ENCODE data around the gene PRRT1. TPM values are rescaled to one million over a fixed set of nuclear protein-coding genes. Genes with fewer than 3 reads are reported as not detected.

Gene PRRT1
- total RNA-seq, 1 donor from 2014 or later, result 0.51 TPM

GRCh38 chr6:32132110-32132509, 19.6 kb downstream of the PRRT1 start:
- intact Hi-C loops (cut with DNase I), result no loop called here
- ATAC-seq (ENCODE audit: poor library complexity), result no peak
- DNase-seq, result no peak

GRCh38 chr6:32131439-32131948, 20.2 kb downstream of the PRRT1 start:
- ATAC-seq (ENCODE audit: poor library complexity) (no peak), DNase-seq (no peak)
- intact Hi-C loops (cut with DNase I), result no loop called here

- peak; percentile 71 for ATAC-seq (ENCODE audit: poor library complexity)
Measured at GRCh38 chr6:32129297-32130088, 22.2 kb downstream of the PRRT1 start.

GRCh38 chr6:32128751-32129296, 22.9 kb downstream of the PRRT1 start:
- intact Hi-C loops (cut with DNase I), result no loop called here
- ATAC-seq (ENCODE audit: poor library complexity), result no peak
- DNase-seq, result peak; percentile 42

More at GRCh38 chr6:32129297-32130088, 22.2 kb downstream of the PRRT1 start:
- intact Hi-C loops (cut with DNase I), result no loop called here
- DNase-seq, result no peak

GRCh38 chr6:32127717-32128592, 23.8 kb downstream of the PRRT1 start, which contains the start of gene ATF6B:
Gene ATF6B, minus strand, starts transcription at chr6:32128246. Its CDS starts 39 bp downstream, at chr6:32128207.
- peak; percentile 94 for ATAC-seq (ENCODE audit: poor library complexity)
- intact Hi-C loops (cut with DNase I), result no loop called here
- DNase-seq, result peak; percentile 99

- DNase-seq (no peak), ATAC-seq (ENCODE audit: poor library complexity) (no peak)
- intact Hi-C loops (cut with DNase I), result no loop called here
Measured at GRCh38 chr6:32127409-32127716, 24.4 kb downstream of the PRRT1 start.

- DNase-seq (no peak), ATAC-seq (ENCODE audit: poor library complexity) (no peak)
- intact Hi-C loops (cut with DNase I), result no loop called here
Measured at GRCh38 chr6:32126880-32127279, 24.9 kb downstream of the PRRT1 start.

GRCh38 chr6:32123681-32124080, 28.1 kb downstream of the PRRT1 start:
- ATAC-seq (ENCODE audit: poor library complexity), result no peak

GRCh38 chr6:32120573-32121059, 31.1 kb downstream of the PRRT1 start:
- DNase-seq (no peak), ATAC-seq (ENCODE audit: poor library complexity) (no peak)
- intact Hi-C loops (cut with DNase I), result no loop called here

More at GRCh38 chr6:32123681-32124080, 28.1 kb downstream of the PRRT1 start:
- no peak for DNase-seq
- intact Hi-C loops (cut with DNase I), result no loop called here

GRCh38 chr6:32118782-32119628, 32.7 kb downstream of the PRRT1 start:
- DNase-seq (peak; percentile 93), ATAC-seq (ENCODE audit: poor library complexity) (peak; percentile 82)
- intact Hi-C loops (cut with DNase I), result no loop called here

GRCh38 chr6:32117461-32117860, 34.3 kb downstream of the PRRT1 start:
- DNase-seq (no peak), ATAC-seq (ENCODE audit: poor library complexity) (no peak)
- intact Hi-C loops (cut with DNase I), result no loop called here

- ATAC-seq (ENCODE audit: poor library complexity) (no peak), DNase-seq (no peak)
- intact Hi-C loops (cut with DNase I), result no loop called here
Measured at GRCh38 chr6:32116674-32117073, 35.1 kb downstream of the PRRT1 start.

GRCh38 chr6:32115623-32116022, 36.1 kb downstream of the PRRT1 start:
- DNase-seq, result no peak
- intact Hi-C loops (cut with DNase I), result no loop called here
- ATAC-seq (ENCODE audit: poor library complexity), result no peak

- intact Hi-C loops (cut with DNase I), result no loop called here
- DNase-seq (no peak), ATAC-seq (ENCODE audit: poor library complexity) (no peak)
Measured at GRCh38 chr6:32114796-32115195, 36.9 kb downstream of the PRRT1 start.

- ATAC-seq (ENCODE audit: poor library complexity) (peak; percentile 68), DNase-seq (peak; percentile 92)
- intact Hi-C loops (cut with DNase I), result no loop called here
Measured at GRCh38 chr6:32113386-32114352, 38.1 kb downstream of the PRRT1 start.

GRCh38 chr6:32112431-32112980, 39.2 kb downstream of the PRRT1 start:
- peak; percentile 79 for DNase-seq
- intact Hi-C loops (cut with DNase I), result no loop called here
- peak; percentile 12 for ATAC-seq (ENCODE audit: poor library complexity)
